Activated CD4-positive, alpha-beta T cell treated with anti-CD3 and anti-CD28 coated beads, Interleukin-2, amount 50 U/mL, for 4 hours (primary cell): ENCODE results near the gene IGSF9B.

Experiments
- DNase-seq, 2 experiments: peaks; one replicate each; pipeline ENCODE4 v3.0.0-alpha.2; 2020

The IGSF9B gene

DNA sequence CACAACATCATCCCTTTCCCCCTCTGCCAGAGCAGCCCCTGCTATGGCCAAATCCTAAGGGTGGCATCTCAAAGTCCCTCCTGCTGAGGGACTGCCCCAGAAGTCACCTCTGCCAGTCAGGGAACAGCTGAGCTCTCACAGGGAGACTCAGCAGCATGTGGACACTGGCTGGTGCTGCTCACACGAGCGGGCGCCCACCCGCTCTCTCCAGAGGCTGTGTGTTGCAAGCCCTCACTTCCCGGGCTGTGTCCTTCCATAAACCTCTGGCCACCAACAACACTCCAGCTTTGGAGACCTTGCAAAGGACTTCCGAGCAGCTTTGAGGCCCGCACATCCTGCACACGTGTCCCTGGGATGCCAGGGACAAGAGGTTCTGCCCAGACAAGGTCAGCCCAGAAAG lies 2.8 kb downstream of the IGSF9B start:
- DNase-seq = no peak

- no peak for DNase-seq
Observed at GRCh38 chr11:133953547-133953946, 3.2 kb downstream of the IGSF9B start.

DNA sequence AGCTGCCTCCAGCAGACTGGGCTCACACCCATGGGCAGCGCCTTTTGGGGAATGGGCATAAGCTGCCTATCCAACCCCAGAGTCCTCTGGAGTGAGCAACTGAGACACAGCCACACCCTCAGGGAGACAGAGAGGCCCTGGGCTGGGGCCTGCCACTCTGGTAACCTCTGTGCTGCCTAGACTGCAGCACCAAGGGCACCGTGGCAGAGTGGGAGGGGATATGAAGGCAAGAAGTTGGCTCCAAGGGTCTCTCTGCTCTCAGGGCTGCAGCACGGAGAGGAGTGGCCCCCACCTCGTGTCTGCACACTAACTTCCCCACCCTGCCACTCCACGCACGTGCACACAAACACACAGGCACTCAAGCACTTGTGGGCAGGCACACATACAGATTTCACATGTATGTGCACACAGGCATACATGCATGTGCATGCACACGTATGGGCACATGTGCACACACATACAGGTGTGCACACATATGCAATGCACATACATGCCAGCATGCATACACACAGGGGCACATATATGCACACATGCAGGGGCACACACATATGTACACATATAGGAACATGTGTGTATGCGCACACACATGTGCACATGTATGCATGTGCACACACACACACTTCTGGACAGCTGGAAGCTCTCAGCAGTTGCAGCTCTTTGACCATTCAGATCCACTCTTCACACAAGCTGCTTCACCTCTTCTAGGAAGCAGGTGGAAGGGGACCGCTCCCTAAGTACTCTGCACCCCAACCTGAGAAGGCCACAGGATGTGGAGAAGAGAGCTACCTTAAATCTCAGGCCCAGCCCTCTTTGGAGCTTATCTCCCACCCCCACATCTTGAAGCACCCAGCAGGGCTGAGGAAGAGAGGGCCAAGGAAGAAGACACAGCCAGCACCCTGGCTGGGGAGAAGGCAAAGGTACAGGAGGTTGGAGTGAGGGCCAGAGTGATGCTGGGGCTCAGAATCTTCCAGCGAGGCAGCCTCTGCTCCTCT lies 4.3 kb downstream of the IGSF9B start:
- no peak for DNase-seq

DNA sequence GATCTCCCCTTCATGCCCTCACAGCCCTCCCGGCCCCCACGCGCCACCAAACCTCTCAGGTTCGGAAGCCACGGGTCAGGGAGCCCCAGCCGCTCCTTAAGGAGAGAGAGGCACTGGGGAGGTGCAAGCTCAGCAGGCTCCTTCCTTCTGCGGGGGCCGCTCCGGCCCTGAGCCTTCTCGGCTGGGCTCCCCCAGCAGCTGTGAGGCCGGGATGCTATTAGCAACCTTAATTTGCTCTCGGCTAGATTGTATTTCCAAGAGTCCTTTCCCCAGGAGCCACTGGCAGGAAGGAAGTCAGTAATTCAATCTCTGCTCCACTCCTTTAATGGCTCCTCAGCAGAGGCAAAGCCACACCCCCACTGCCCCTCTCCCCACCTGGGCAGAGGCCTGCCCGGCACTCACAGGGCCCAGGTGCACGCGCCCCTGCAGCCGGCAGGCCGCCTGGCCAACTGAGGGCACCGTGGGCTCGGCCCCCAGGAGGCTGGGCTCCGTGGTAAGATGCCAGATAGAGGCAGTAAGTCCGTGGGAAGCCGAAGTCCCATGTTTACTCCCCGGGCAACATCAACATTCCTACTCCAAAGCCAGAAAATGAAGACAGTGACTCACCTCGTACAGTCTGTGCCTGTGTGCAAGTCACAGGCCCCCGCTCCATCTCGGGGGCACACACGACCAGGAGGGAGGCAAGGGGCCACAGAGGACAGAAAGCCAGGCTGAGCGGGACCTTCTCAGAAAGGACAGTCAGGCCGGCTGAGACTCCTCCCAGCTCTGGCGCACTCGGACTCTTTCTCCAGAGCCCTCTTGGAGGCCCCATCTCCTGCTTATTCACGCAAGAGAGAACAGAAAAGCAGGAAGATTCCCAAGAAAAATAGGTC lies 5.2 kb downstream of the IGSF9B start:
- DNase-seq = no peak

GRCh38 chr11:133950874-133951326 lies 5.9 kb downstream of the IGSF9B start:
- DNase-seq = no peak

GRCh38 chr11:133950421-133950820 lies 6.3 kb downstream of the IGSF9B start:
- DNase-seq = no peak

- DNase-seq = no peak
Observed at GRCh38 chr11:133949129-133949528, 7.6 kb downstream of the IGSF9B start.

DNA sequence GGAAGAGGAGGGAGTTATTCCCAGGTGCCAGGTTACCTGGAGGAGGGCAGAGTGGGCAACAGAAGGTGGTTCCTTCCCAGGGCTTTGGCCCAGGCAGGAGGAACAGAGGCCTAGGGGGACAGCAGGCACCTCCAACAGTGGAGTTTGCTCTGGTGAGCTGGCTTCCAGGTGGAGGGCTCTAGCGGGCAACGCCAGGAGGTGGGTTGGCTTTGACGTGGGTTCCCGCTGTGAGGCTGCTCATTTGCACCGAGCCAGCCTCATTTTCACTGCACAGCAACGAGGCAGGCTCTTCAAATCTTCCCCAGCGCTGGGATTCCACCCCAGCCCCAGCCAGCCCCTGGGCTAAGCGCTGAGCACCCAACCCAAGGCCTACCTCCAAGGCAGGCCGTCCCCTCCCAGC lies 8.1 kb downstream of the IGSF9B start:
- DNase-seq = no peak

GRCh38 chr11:133947321-133947756 lies 9.4 kb downstream of the IGSF9B start:
- DNase-seq = peak; percentile 50 to 51

- no peak for DNase-seq
Observed at GRCh38 chr11:133946541-133947318, 10.0 kb downstream of the IGSF9B start.

GRCh38 chr11:133946051-133946450 lies 10.7 kb downstream of the IGSF9B start:
- no peak for DNase-seq

DNA sequence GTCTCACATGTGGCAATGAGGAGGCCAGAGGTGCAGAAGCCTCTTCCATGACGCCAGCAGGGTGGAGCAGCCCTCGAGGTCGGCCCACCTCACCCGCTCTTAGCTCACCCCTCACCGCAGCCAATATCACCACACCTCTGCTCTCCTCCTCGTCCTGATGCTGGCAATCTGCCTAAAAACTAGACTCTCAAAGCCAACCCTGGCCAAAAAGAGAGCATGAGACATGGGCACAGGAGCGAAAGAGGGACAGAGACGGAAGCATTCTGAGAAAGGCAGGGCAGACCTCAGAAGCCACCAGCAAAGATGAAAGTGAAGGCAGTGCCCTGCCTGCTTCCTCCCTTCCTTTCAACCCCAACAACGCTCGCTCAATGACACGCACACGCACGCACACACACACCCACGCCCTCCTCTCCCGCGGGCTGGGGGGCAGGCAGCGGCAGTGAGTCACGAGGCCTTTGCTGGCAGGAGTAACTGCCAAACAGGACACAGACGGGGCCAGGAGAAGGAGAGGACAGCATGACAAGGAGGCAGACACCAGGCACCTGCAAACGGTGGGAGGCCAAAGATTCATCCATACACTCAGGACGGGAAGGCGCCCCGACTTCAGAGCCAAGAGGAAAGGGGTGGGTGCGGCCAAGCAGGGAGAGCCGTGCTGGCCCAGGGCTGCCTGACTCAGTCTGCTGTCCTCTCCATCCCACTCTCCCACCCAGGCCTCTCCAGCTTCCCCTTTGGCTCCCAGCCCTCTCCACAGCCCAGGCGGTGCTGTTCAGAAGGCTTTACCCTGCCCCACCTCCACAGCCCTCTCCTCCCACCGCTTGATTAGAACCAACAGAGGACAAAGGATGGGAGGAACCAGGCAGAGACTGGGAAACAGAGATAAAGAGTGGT lies 11.4 kb downstream of the IGSF9B start:
- DNase-seq = peak; percentile 77 to 83

GRCh38 chr11:133943950-133944698 lies 12.6 kb downstream of the IGSF9B start:
- DNase-seq = no peak

GRCh38 chr11:133942577-133942976 lies 14.2 kb downstream of the IGSF9B start:
- no peak for DNase-seq

- DNase-seq = no peak
Observed at GRCh38 chr11:133941546-133941945, 15.2 kb downstream of the IGSF9B start.

DNA sequence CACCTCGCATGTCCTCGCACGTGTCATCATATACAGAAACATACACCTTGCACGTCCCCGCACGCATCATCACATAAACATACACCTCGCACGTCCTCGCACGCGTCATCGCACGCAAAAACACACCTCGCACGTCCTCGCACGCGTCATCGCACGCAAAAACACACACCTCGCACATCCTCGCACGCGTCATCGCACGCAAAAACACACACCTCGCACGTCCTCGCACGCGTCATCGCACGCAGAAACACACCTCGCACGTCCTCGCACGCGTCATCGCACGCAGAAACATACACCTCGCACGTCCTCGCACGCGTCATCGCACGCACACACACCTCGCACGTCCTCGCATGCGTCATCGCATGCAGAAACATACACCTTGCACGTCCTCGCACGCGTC lies 16.7 kb downstream of the IGSF9B start:
- no peak for DNase-seq

GRCh38 chr11:133939558-133939957 lies 17.2 kb downstream of the IGSF9B start:
- no peak for DNase-seq

DNA sequence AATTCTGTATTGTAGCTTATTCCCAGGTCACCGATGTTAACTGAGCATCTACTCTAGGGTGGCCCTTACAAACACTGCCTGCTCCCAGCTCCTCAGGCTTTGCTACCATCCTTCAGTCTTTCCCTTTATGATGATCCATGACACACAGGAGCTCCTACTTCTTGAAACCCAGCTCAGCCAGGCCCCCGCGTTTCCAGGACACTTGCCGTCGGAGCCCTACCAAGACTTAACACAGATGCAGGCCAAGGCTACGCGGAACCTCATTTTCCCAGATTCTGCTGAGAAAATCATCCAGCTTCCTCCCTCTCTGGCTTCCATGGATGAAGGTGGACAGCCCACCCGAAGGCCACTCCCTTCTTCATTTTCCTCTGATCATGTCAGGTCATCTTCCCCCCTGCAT lies 18.6 kb downstream of the IGSF9B start:
- no peak for DNase-seq

DNA sequence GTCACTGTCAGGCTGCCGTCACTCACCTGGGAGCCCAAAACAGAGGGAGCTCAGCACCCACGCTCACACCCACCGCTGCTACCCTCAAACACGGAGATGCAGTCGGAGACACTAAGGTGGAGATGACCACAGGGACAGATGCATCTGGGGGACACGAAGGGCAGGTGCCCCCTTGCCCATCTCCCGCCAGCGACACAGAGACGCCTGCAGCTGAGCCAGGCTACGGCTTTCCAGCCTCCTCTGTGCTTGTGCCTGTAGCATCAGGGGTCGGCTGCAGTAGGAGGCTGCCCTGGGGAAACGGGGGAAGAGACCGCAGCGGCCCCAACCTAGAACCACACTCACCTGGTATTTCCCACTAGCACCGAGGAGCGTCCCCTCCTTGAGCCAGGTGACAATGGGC lies 19.3 kb downstream of the IGSF9B start:
- DNase-seq = no peak

- DNase-seq = no peak
Observed at GRCh38 chr11:133937015-133937414, 19.8 kb downstream of the IGSF9B start.

DNA sequence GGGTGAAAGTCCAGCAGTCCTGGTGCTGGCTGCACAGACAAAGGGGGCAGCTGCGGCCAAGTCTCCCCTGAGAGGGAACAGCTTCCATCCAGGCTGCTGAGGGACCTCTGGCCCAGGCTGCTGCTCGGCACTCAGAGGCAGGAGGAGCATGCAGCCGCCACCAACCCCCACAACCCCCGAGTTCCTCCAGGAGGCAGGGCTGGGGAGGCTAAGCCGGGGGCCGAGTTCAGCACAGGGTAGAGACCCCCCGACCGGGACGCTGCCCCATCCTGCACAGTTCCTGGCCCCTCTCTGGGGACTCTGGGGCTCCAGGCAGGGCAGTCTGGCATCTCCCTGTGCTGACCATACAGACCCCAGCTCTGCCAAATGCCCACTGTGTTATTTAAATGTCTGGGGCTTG lies 20.2 kb downstream of the IGSF9B start:
- no peak for DNase-seq
